Measurements from ENCODE around the gene IPO11. TPM values are rescaled to one million over a fixed set of nuclear protein-coding genes. Genes with fewer than 3 reads are reported as not detected.
"Not testable (repeated sequence)": the region's sequence is repeated elsewhere in the genome, so short reads cannot be mapped to it uniquely, and the experiment has no call there.

IPO11 gene
- total RNA-seq, 1 experiment from 2014 or later = 36.6 TPM

GRCh38 chr5:62561896-62562295, 149.3 kb downstream of the IPO11 start:
- Mint-ChIP-seq H3K27me3 (ENCODE audit: insufficient read depth, unreplicated experiment) (no peaks in the 10 kb centered on the region), H3K4me3 (ENCODE audit: unreplicated experiment) (no peak overlapping the region), H3K4me1 (ENCODE audit: insufficient read depth, unreplicated experiment) (no peaks in the 10 kb centered on the region), H3K9me3 (ENCODE audit: unreplicated experiment) (peaks cover 7% of the 10 kb centered on the region), H3K27ac (ENCODE audit: low read depth, unreplicated experiment) (no peak overlapping the region), H3K36me3 (ENCODE audit: insufficient read depth, unreplicated experiment) (peaks cover 38% of the 10 kb centered on the region)
- no peak for DNase-seq (ENCODE audit: unreplicated experiment)
- BruUV-seq (replicated peaks) = no TSS peak
- TF ChIP-seq, protein P1, sequence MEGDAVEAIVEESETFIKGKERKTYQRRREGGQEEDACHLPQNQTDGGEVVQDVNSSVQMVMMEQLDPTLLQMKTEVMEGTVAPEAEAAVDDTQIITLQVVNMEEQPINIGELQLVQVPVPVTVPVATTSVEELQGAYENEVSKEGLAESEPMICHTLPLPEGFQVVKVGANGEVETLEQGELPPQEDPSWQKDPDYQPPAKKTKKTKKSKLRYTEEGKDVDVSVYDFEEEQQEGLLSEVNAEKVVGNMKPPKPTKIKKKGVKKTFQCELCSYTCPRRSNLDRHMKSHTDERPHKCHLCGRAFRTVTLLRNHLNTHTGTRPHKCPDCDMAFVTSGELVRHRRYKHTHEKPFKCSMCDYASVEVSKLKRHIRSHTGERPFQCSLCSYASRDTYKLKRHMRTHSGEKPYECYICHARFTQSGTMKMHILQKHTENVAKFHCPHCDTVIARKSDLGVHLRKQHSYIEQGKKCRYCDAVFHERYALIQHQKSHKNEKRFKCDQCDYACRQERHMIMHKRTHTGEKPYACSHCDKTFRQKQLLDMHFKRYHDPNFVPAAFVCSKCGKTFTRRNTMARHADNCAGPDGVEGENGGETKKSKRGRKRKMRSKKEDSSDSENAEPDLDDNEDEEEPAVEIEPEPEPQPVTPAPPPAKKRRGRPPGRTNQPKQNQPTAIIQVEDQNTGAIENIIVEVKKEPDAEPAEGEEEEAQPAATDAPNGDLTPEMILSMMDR (IDR thresholded peaks at IDR 0.05; ENCODE audit: unreplicated experiment) = no peak
- CTCF ChIA-PET = interaction anchor here (1.4 kb wide), 1 partner anchor 217 kb away, joined by 3 read pairs; no protein-coding TSS in a partner anchor
- POLR2A ChIA-PET = no interaction called here
- intact Hi-C loops (cut with micrococcal nuclease) = no loop called here

- POLR2A ChIA-PET = no interaction called here
Observed at GRCh38 chr5:62562867-62563266, 150.3 kb downstream of the IPO11 start.

GRCh38 chr5:62564101-62564500, 151.5 kb downstream of the IPO11 start:
- Mint-ChIP-seq H3K36me3 (ENCODE audit: insufficient read depth, unreplicated experiment) (peaks cover 33% of the 10 kb centered on the region), H3K4me1 (ENCODE audit: insufficient read depth, unreplicated experiment) (no peaks in the 10 kb centered on the region), H3K27ac (ENCODE audit: low read depth, unreplicated experiment) (no peak overlapping the region), H3K27me3 (ENCODE audit: insufficient read depth, unreplicated experiment) (no peaks in the 10 kb centered on the region), H3K9me3 (ENCODE audit: unreplicated experiment) (peaks cover 7% of the 10 kb centered on the region), H3K4me3 (ENCODE audit: unreplicated experiment) (no peak overlapping the region)
- intact Hi-C loops (cut with micrococcal nuclease) = no loop called here
- DNase-seq (ENCODE audit: unreplicated experiment) = no peak
- BruUV-seq (replicated peaks) = no TSS peak
- POLR2A ChIA-PET = no interaction called here
- CTCF ChIA-PET = no interaction called here
- TF ChIP-seq, protein P1 (IDR thresholded peaks at IDR 0.05; ENCODE audit: unreplicated experiment) = no peak

More at GRCh38 chr5:62562867-62563266, 150.3 kb downstream of the IPO11 start:
- no peak overlapping the region for H3K27ac Mint-ChIP-seq (ENCODE audit: low read depth, unreplicated experiment)
- CTCF ChIA-PET = interaction anchor here (1.4 kb wide), 1 partner anchor 216 kb away, joined by 3 read pairs; no protein-coding TSS in a partner anchor
- H3K9me3 Mint-ChIP-seq (ENCODE audit: unreplicated experiment) = peaks cover 7% of the 10 kb centered on the region
- intact Hi-C loops (cut with micrococcal nuclease) = no loop called here
- DNase-seq (ENCODE audit: unreplicated experiment) = no peak
- H3K36me3 Mint-ChIP-seq (ENCODE audit: insufficient read depth, unreplicated experiment) = peaks cover 40% of the 10 kb centered on the region
- TF ChIP-seq, protein P1 (IDR thresholded peaks at IDR 0.05; ENCODE audit: unreplicated experiment) = no peak
- BruUV-seq (replicated peaks) = no TSS peak
- no peaks in the 10 kb centered on the region for H3K27me3 Mint-ChIP-seq (ENCODE audit: insufficient read depth, unreplicated experiment)
- H3K4me3 Mint-ChIP-seq (ENCODE audit: unreplicated experiment) = no peak overlapping the region
- no peaks in the 10 kb centered on the region for H3K4me1 Mint-ChIP-seq (ENCODE audit: insufficient read depth, unreplicated experiment)

- DNase-seq (ENCODE audit: unreplicated experiment); H3K9me3 Mint-ChIP-seq (ENCODE audit: unreplicated experiment); H3K4me3 Mint-ChIP-seq (ENCODE audit: unreplicated experiment); BruUV-seq (replicated peaks); H3K27ac Mint-ChIP-seq (ENCODE audit: low read depth, unreplicated experiment); POLR2A ChIA-PET; H3K4me1 Mint-ChIP-seq (ENCODE audit: insufficient read depth, unreplicated experiment); intact Hi-C loops (cut with micrococcal nuclease); H3K27me3 Mint-ChIP-seq (ENCODE audit: insufficient read depth, unreplicated experiment): not testable (repeated sequence)
- peaks cover 24% of the 10 kb centered on the region for H3K36me3 Mint-ChIP-seq (ENCODE audit: insufficient read depth, unreplicated experiment)
- CTCF ChIA-PET = interaction anchor here (1.2 kb wide), 2 partner anchors 12 to 17 kb away, joined by 3 to 4 read pairs; no protein-coding TSS in a partner anchor
Observed at GRCh38 chr5:62565740-62566139, 153.2 kb downstream of the IPO11 start.

- no peaks in the 10 kb centered on the region for H3K4me1 Mint-ChIP-seq (ENCODE audit: insufficient read depth, unreplicated experiment)
- peaks cover 10% of the 10 kb centered on the region for H3K36me3 Mint-ChIP-seq (ENCODE audit: insufficient read depth, unreplicated experiment)
- H3K9me3 Mint-ChIP-seq (ENCODE audit: unreplicated experiment) = peaks cover 7% of the 10 kb centered on the region
- POLR2A ChIA-PET = no interaction called here
- TF ChIP-seq, protein P1 (IDR thresholded peaks at IDR 0.05; ENCODE audit: unreplicated experiment) = no peak
- no peaks in the 10 kb centered on the region for H3K27me3 Mint-ChIP-seq (ENCODE audit: insufficient read depth, unreplicated experiment)
- no peak overlapping the region for H3K27ac Mint-ChIP-seq (ENCODE audit: low read depth, unreplicated experiment)
- intact Hi-C loops (cut with micrococcal nuclease) = no loop called here
- no peak for DNase-seq (ENCODE audit: unreplicated experiment)
- BruUV-seq (replicated peaks) = no TSS peak
- CTCF ChIA-PET = no interaction called here
- no peak overlapping the region for H3K4me3 Mint-ChIP-seq (ENCODE audit: unreplicated experiment)
Observed at GRCh38 chr5:62568143-62568542, 155.6 kb downstream of the IPO11 start.

Measured in MCF 10A (cell line).